Ectodermal cell (in vitro differentiated cells): ENCODE data around the gene ANO10.

Experiments
- H3K27ac ChIP-seq: 2 replicates; pipeline ENCODE4 v1.7.0; 2013; ENCODE audit warnings: mild to moderate bottlenecking, low read depth, low read length; ENCODE audit not compliant: insufficient read depth, poor library complexity, severe bottlenecking
- H3K27me3 ChIP-seq: 2 replicates; pipeline ENCODE4 v1.7.0; 2013; ENCODE audit warnings: mild to moderate bottlenecking, low read length; ENCODE audit not compliant: insufficient read depth, control insufficient read depth, poor library complexity, severe bottlenecking
- H3K36me3 ChIP-seq: one replicate; pipeline ENCODE4 v1.7.0; 2013; ENCODE audit warnings: low read length; ENCODE audit not compliant: control insufficient read depth, insufficient read depth
- H3K4me1 ChIP-seq: one replicate; pipeline ENCODE4 v1.7.0; 2013; ENCODE audit warnings: low read length; ENCODE audit not compliant: control insufficient read depth, insufficient read depth
- H3K4me3 ChIP-seq: 2 replicates; pipeline ENCODE4 v1.7.0; 2013; ENCODE audit warnings: low read depth, low read length, control low read depth; ENCODE audit not compliant: insufficient read depth
- H3K9me3 ChIP-seq: 2 replicates; pipeline ENCODE4 v1.7.0; 2013; ENCODE audit warnings: mild to moderate bottlenecking, low read length, moderate library complexity; ENCODE audit not compliant: control insufficient read depth
- WGBS, 2 experiments: methylation state at CpG; one replicate each; pipeline ENCODE4 v1.1.7; 2013; ENCODE audit warnings: missing lambda C conversion rate in 2 of 2; 5-methylcytosine and 5-hydroxymethylcytosine counted together

The ANO10 gene

GRCh38 chr3:43335799-43336198 lies 286.0 kb downstream of the ANO10 start:
- no CpG with 5 or more reads among the region's 1 CpG for WGBS, 2 experiments
- Histone ChIP-seq H3K9me3 (peaks cover 13% of the 10 kb centered on the region), H3K4me1 (no peaks in the 10 kb centered on the region), H3K4me3 (no peak overlapping the region), H3K36me3 (peaks cover 26% of the 10 kb centered on the region), H3K27me3 (no peaks in the 10 kb centered on the region), H3K27ac (no peak overlapping the region)

- H3K4me3 ChIP-seq: no peak overlapping the region
- peaks cover 26% of the 10 kb centered on the region for H3K36me3 ChIP-seq
- H3K4me1 ChIP-seq: no peaks in the 10 kb centered on the region
- WGBS, 2 experiments: 100% methylated on average over 1 of the region's 1 CpG; no CpG with 5 or more reads in 1 of the 2 experiments
- H3K27me3 ChIP-seq: no peaks in the 10 kb centered on the region
- H3K9me3 ChIP-seq: peaks cover 13% of the 10 kb centered on the region
- no peak overlapping the region for H3K27ac ChIP-seq
Observed at GRCh38 chr3:43334976-43335375, 286.8 kb downstream of the ANO10 start.

- Histone ChIP-seq H3K36me3 (peaks cover 10% of the 10 kb centered on the region), H3K27ac (no peak overlapping the region), H3K4me1 (no peaks in the 10 kb centered on the region), H3K4me3 (no peak overlapping the region), H3K27me3 (no peaks in the 10 kb centered on the region), H3K9me3 (no peaks in the 10 kb centered on the region)
- 92% methylated on average over 4 of the region's 4 CpGs for WGBS, 2 experiments
Observed at GRCh38 chr3:43331381-43331780, 290.4 kb downstream of the ANO10 start.

GRCh38 chr3:43330981-43331380 lies 290.8 kb downstream of the ANO10 start:
- Histone ChIP-seq H3K4me1 (no peaks in the 10 kb centered on the region), H3K36me3 (peaks cover 7% of the 10 kb centered on the region), H3K27me3 (no peaks in the 10 kb centered on the region), H3K4me3 (no peak overlapping the region), H3K9me3 (no peaks in the 10 kb centered on the region), H3K27ac (no peak overlapping the region)
- 88% methylated on average over 1 of the region's 1 CpG; no CpG with 5 or more reads in 1 of the 2 experiments for WGBS, 2 experiments

- Histone ChIP-seq H3K4me3 (no peak overlapping the region), H3K4me1 (no peaks in the 10 kb centered on the region), H3K27me3 (no peaks in the 10 kb centered on the region), H3K27ac (no peak overlapping the region), H3K9me3 (no peaks in the 10 kb centered on the region), H3K36me3 (no peaks in the 10 kb centered on the region)
Observed at GRCh38 chr3:43328653-43329052, 293.2 kb downstream of the ANO10 start.

GRCh38 chr3:43327582-43327979 lies 294.2 kb downstream of the ANO10 start:
- no peaks in the 10 kb centered on the region for H3K36me3 ChIP-seq
- H3K4me3 ChIP-seq: no peak overlapping the region
- no peaks in the 10 kb centered on the region for H3K9me3 ChIP-seq
- no peaks in the 10 kb centered on the region for H3K4me1 ChIP-seq
- no peak overlapping the region for H3K27ac ChIP-seq
- H3K27me3 ChIP-seq: no peaks in the 10 kb centered on the region

GRCh38 chr3:43326891-43327581 lies 294.8 kb downstream of the ANO10 start:
- H3K27ac ChIP-seq: no peak overlapping the region
- WGBS, 2 experiments: 97% methylated on average over 3 of the region's 3 CpGs
- H3K4me3 ChIP-seq: no peak overlapping the region
- H3K9me3 ChIP-seq: no peaks in the 10 kb centered on the region
- H3K36me3 ChIP-seq: no peaks in the 10 kb centered on the region
- H3K27me3 ChIP-seq: no peaks in the 10 kb centered on the region
- H3K4me1 ChIP-seq: no peaks in the 10 kb centered on the region

- Histone ChIP-seq H3K27ac (no peak overlapping the region), H3K9me3 (no peaks in the 10 kb centered on the region), H3K27me3 (no peaks in the 10 kb centered on the region), H3K4me3 (no peak overlapping the region), H3K4me1 (no peaks in the 10 kb centered on the region), H3K36me3 (no peaks in the 10 kb centered on the region)
- 95 to 100% methylated on average over 1 of the region's 1 CpG for WGBS, 2 experiments
Observed at GRCh38 chr3:43323541-43323940, 298.3 kb downstream of the ANO10 start.

DNA sequence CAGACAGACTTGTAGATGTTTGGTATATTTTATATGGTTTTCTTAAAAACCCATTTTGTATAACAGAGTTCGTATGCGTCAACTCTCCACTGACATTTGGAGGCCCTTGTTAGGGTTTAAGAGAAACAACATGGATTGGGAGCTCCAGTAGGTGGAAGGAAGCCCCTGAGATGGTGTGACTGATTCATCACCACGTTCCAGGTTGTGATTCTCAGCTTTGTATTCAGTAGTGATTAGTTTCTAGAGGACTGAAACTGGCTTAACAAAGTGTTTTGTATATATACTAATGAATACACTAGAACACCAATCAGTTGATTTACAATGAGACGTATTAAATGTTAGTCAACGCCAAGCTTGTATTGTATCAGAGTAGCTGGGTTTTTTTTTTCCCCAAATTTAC lies 301.5 kb downstream of the ANO10 start:
- no peak overlapping the region for H3K4me3 ChIP-seq
- no peaks in the 10 kb centered on the region for H3K4me1 ChIP-seq
- WGBS, 2 experiments: 91 to 98% methylated on average over 3 to 5 of the region's 5 CpGs

DNA sequence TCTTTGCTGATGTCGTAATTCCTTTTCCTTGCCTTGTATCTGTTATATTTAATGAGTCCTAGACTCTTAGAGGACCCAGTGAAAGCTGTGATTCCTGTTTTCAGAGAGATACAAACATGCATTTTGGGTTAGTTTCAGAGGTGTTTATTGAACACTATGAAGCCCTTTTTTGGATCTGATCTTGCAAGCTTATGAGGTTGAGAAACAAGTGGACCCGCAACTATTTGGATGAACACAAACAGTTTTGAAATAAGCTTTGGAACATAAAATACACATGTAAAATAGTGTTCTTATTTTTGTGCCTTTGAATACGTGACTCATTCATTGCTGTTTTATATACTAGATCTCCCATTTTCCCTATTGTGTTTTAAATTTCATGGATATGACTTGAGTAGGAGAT lies 302.0 kb downstream of the ANO10 start:
- Histone ChIP-seq H3K36me3 (no peaks in the 10 kb centered on the region), H3K27ac (no peak overlapping the region), H3K27me3 (no peaks in the 10 kb centered on the region), H3K4me3 (no peak overlapping the region), H3K4me1 (no peaks in the 10 kb centered on the region), H3K9me3 (no peaks in the 10 kb centered on the region)
- 93 to 100% methylated on average over 2 to 3 of the region's 3 CpGs for WGBS, 2 experiments

More for the DNA sequence above, 301.5 kb downstream of the ANO10 start:
- Histone ChIP-seq H3K36me3 (no peaks in the 10 kb centered on the region), H3K27ac (no peak overlapping the region), H3K9me3 (no peaks in the 10 kb centered on the region), H3K27me3 (no peaks in the 10 kb centered on the region)

- Histone ChIP-seq H3K36me3 (no peaks in the 10 kb centered on the region), H3K27ac (no peak overlapping the region), H3K4me3 (no peak overlapping the region), H3K4me1 (no peaks in the 10 kb centered on the region), H3K27me3 (no peaks in the 10 kb centered on the region), H3K9me3 (no peaks in the 10 kb centered on the region)
- WGBS, 2 experiments: 95 to 99% methylated on average over 5 to 6 of the region's 6 CpGs
Observed at GRCh38 chr3:43319376-43319775, 302.4 kb downstream of the ANO10 start.
